ENCODE data around the gene MYD88.

MYD88 gene

GRCh38 chr3:38171622-38172021, 33.2 kb downstream of the MYD88 start:
- no peak for DNase-seq (ENCODE audit: extremely low read depth, low read depth)
- no peak for TF ChIP-seq CTCF (IDR thresholded peaks at IDR 0.05; ENCODE audit: low read depth, low read length)

GRCh38 chr3:38173834-38174418, 35.5 kb downstream of the MYD88 start:
- DNase-seq (ENCODE audit: extremely low read depth, low read depth), result no peak
- TF ChIP-seq CTCF (IDR thresholded peaks at IDR 0.05; ENCODE audit: low read depth, low read length), result no peak

GRCh38 chr3:38177181-38177580, 38.7 kb downstream of the MYD88 start:
- no peak for TF ChIP-seq CTCF (IDR thresholded peaks at IDR 0.05; ENCODE audit: low read depth, low read length)
- DNase-seq (ENCODE audit: extremely low read depth, low read depth), result no peak

GRCh38 chr3:38186781-38187180, 48.3 kb downstream of the MYD88 start:
- DNase-seq (ENCODE audit: extremely low read depth, low read depth), result no peak
- TF ChIP-seq CTCF (IDR thresholded peaks at IDR 0.05; ENCODE audit: low read depth, low read length), result no peak

- no peak for TF ChIP-seq CTCF (IDR thresholded peaks at IDR 0.05; ENCODE audit: low read depth, low read length)
- DNase-seq (ENCODE audit: extremely low read depth, low read depth), result no peak
These were observed 52.0 kb downstream of the MYD88 start for GRCh38 chr3:38190481-38190881.
